Tibial artery (tissue), 4 donors: ENCODE data around the gene PDE6H.

Source experiments
- DNase-seq, 2 donors: peaks; one replicate each; pipeline ENCODE4 v3.0.0-alpha.2; 2019
- H3K27ac ChIP-seq, 2 donors: fragments of 200-600 bp; sonication (generic) in 1 of 2; 1 replicate in 1 of 2; 2 replicates in 1 of 2; pipeline ENCODE4 v1.5.1; 2018 to 2019; ENCODE audit warnings: mild to moderate bottlenecking in 1 of 2
- H3K27me3 ChIP-seq, 2 donors: fragments of 200-600 bp; sonication (generic) in 1 of 2; one replicate each; pipeline versions ENCODE4 v1.5.1 to v1.6.0; 2016 to 2019
- H3K36me3 ChIP-seq, 3 donors: fragments of 200-600 bp; sonication (generic) in 2 of 3; one replicate each; pipeline ENCODE4 v1.5.1; 2016 to 2019; ENCODE audit warnings: mild to moderate bottlenecking in 2 of 3
- H3K4me1 ChIP-seq, 4 donors: fragments of 200-600 bp; sonication (generic) in 2 of 4; 1 replicate in 3 of 4; 2 replicates in 1 of 4; pipeline ENCODE4 v1.5.1; 2016 to 2019
- H3K4me3 ChIP-seq, 2 donors: fragments of 200-600 bp; sonication (generic) in 1 of 2; 1 replicate in 1 of 2; 2 replicates in 1 of 2; pipeline ENCODE4 v1.5.1; 2018 to 2019; ENCODE audit warnings: mild to moderate bottlenecking in 2 of 2
- H3K9me3 ChIP-seq, 3 donors: fragments of 200-600 bp; sonication (generic) in 1 of 3; one replicate each; pipeline ENCODE4 v1.5.1; 2016 to 2019
- intact Hi-C: fragments of 100-400 bp; cut with DNase I; formaldehyde crosslinking; loops from one replicate; pipeline ENCODE4 v1.15.0; 2023; ENCODE audit warnings: low total_unique reads
- TF ChIP-seq, protein P1 (sequence below), 2 experiments: fragments of 200-600 bp in 1 of 2; fragments of 450-650 bp in 1 of 2; IDR thresholded peaks; one replicate each; pipeline ENCODE4 v1.5.1; 2017 to 2019; ENCODE audit warnings: antibody characterized with exemption in 2 of 2, mild to moderate bottlenecking in 1 of 2, moderate library complexity in 1 of 2

Gene PDE6H

DNA sequence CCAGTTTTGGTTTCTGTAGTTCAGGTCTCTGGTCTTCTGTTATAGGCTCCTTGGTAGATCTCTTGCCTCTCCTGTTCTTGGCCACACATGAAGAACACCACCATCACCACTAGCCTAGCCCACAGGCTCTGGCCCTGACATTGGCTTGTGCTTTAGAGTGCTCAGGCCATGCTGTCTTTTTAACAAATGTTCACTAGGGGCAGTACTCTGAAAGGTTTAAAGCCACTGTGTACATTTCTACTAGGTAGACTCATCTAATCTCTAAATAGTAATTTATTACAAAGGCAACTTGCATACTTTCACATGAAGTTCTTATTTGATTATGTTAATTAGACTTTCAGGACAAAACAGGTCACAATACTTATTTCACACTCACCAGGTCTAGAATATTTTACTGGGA, 38.3 kb downstream of the PDE6H start:
- no peaks in the 10 kb centered on the region for H3K4me1 ChIP-seq
- intact Hi-C loops: no loop called here
- no peaks in the 10 kb centered on the region for H3K27me3 ChIP-seq
- H3K27ac ChIP-seq: no peak overlapping the region
- H3K36me3 ChIP-seq: no peaks in the 10 kb centered on the region
- no peak overlapping the region for H3K4me3 ChIP-seq
- H3K9me3 ChIP-seq: no peaks in the 10 kb centered on the region
- no peak for DNase-seq
- TF ChIP-seq, protein P1, sequence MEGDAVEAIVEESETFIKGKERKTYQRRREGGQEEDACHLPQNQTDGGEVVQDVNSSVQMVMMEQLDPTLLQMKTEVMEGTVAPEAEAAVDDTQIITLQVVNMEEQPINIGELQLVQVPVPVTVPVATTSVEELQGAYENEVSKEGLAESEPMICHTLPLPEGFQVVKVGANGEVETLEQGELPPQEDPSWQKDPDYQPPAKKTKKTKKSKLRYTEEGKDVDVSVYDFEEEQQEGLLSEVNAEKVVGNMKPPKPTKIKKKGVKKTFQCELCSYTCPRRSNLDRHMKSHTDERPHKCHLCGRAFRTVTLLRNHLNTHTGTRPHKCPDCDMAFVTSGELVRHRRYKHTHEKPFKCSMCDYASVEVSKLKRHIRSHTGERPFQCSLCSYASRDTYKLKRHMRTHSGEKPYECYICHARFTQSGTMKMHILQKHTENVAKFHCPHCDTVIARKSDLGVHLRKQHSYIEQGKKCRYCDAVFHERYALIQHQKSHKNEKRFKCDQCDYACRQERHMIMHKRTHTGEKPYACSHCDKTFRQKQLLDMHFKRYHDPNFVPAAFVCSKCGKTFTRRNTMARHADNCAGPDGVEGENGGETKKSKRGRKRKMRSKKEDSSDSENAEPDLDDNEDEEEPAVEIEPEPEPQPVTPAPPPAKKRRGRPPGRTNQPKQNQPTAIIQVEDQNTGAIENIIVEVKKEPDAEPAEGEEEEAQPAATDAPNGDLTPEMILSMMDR (IDR thresholded peaks at IDR 0.05): no peak

DNA sequence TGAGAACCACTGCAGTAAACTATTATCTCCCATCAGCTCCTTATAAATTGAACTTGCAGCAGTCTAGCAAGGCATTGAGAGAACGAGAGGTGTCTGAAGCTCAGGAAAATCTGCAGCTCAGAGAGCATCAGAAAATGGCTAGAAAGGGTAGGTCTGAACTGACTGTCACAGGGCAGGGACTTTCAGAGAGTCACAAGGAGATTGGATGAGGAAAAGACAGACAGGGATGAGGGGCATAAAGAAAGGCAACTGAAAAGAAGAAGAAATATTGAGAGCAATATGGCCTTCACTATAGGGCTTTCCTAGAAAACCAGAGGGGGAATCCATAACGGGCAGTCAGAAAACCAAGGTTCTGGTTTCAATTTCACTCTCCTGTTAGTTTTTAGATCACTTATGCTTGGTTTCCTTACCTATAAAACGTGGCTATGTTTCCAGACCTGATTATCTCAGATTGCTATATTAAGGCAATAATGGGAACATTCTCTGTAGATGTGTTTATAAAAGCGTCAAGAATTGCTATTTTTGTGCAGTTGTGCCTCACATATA, 40.9 kb downstream of the PDE6H start:
- DNase-seq: no peak
- Histone ChIP-seq H3K4me1 (no peaks in the 10 kb centered on the region), H3K27me3 (no peaks in the 10 kb centered on the region), H3K4me3 (no peak overlapping the region), H3K27ac (no peak overlapping the region), H3K36me3 (no peaks in the 10 kb centered on the region), H3K9me3 (no peaks in the 10 kb centered on the region)
- intact Hi-C loops: no loop called here
- TF ChIP-seq, protein P1 (IDR thresholded peaks at IDR 0.05): no peak

DNA sequence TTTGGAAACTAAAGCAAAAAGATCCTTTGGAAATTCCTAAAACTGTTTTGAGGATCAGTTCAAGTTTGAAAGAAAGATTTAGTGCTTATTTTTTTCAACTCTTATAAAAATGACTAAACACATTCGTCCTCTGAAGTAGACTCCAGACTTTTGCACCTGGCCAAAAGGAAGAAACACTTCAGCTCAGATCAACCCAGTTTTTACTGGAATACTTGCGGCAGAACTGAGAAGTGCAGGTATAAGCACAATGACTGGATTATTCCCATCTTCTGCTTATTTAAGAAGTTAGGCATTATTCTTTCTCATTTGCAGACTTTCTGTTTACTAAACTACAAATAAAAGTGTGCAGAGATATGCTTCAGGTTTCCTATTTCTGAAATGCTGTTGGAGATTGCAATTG, 41.9 kb downstream of the PDE6H start:
- DNase-seq: no peak
- TF ChIP-seq, protein P1 (IDR thresholded peaks at IDR 0.05): no peak
- intact Hi-C loops: no loop called here

DNA sequence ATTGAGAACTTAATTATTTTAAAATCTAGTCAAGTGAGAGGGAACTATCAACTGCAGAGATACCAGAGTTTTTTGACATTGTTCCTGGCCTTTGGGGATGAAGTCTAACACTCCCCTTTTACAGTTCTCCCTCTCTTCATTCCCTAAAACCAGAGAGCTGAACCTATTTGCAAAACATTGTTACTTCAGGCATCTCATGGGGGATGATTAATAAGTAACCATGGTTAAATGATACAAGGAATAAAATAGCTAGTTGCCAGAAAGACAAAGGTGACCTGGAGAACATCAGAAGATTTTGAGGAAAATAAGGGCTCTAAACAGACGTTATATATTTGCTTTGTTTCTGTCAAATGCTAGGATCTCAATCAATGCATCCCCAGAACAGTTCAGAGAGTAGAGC, 42.3 kb downstream of the PDE6H start:
- TF ChIP-seq, protein P1 (IDR thresholded peaks at IDR 0.05): no peak
- H3K27me3 ChIP-seq: no peaks in the 10 kb centered on the region
- no peak overlapping the region for H3K27ac ChIP-seq
- H3K9me3 ChIP-seq: no peaks in the 10 kb centered on the region
- intact Hi-C loops: no loop called here
- no peak for DNase-seq
- H3K36me3 ChIP-seq: no peaks in the 10 kb centered on the region
- H3K4me1 ChIP-seq: no peaks in the 10 kb centered on the region
- no peak overlapping the region for H3K4me3 ChIP-seq

More for the DNA sequence above, 41.9 kb downstream of the PDE6H start:
- Histone ChIP-seq H3K4me1 (no peaks in the 10 kb centered on the region), H3K9me3 (no peaks in the 10 kb centered on the region), H3K27me3 (no peaks in the 10 kb centered on the region), H3K36me3 (no peaks in the 10 kb centered on the region), H3K27ac (no peak overlapping the region), H3K4me3 (no peak overlapping the region)

DNA sequence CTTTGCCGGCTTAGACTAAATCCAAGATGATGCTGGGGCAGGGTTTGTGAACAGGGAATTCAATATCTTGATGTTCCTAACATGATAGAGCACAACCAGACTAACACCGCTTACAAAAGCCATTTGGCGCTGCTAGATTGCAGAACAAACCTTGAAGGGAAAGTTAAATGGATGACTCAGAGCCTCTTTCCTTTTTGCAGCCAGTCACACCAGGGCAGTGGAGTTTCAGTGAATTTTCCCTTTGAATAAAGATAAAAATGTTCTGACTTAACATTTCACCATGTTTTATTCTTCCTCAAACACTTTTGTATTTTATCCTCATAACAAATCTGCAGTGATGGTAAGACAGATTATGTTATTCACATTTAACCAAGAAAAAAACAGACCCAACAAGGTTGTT, 47.3 kb downstream of the PDE6H start:
- TF ChIP-seq, protein P1 (IDR thresholded peaks at IDR 0.05): no peak
- no peaks in the 10 kb centered on the region for H3K27me3 ChIP-seq
- no peaks in the 10 kb centered on the region for H3K36me3 ChIP-seq
- intact Hi-C loops: no loop called here
- no peaks in the 10 kb centered on the region for H3K4me1 ChIP-seq
- no peak overlapping the region for H3K4me3 ChIP-seq
- DNase-seq: no peak
- no peaks in the 10 kb centered on the region for H3K9me3 ChIP-seq
- H3K27ac ChIP-seq: no peak overlapping the region
